BE2C (cell line): ENCODE measurements around the gene MATK.

Experiments
- DNase-seq: peaks from one replicate; pipeline ENCODE4 v3.0.0-alpha.2; 2020
- H3K27me3 ChIP-seq: fragments of 250-450 bp; sonication (Bioruptor Pico); 2 replicates; pipeline ENCODE4 v1.5.1; 2020; ENCODE audit warnings: mild to moderate bottlenecking
- H3K36me3 ChIP-seq: fragments of 250-450 bp; sonication (Bioruptor Pico); 2 replicates; pipeline ENCODE4 v1.5.1; 2020; ENCODE audit warnings: mild to moderate bottlenecking
- H3K4me1 ChIP-seq: fragments of 250-450 bp; sonication (Bioruptor Pico); 2 replicates; pipeline ENCODE4 v1.5.1; 2020
- H3K4me3 ChIP-seq: 2 replicates; pipeline ENCODE4 v1.5.1; 2011; ENCODE audit warnings: low read depth, low read length
- H3K9me3 ChIP-seq: fragments of 250-450 bp; sonication (Bioruptor Pico); 2 replicates; pipeline ENCODE4 v1.5.1; 2020
- TF ChIP-seq, protein P1 (sequence below): IDR thresholded peaks from 2 replicates; pipeline ENCODE4 v1.5.1; 2012; ENCODE audit warnings: mild to moderate bottlenecking, low read depth, low read length

MATK gene

DNA sequence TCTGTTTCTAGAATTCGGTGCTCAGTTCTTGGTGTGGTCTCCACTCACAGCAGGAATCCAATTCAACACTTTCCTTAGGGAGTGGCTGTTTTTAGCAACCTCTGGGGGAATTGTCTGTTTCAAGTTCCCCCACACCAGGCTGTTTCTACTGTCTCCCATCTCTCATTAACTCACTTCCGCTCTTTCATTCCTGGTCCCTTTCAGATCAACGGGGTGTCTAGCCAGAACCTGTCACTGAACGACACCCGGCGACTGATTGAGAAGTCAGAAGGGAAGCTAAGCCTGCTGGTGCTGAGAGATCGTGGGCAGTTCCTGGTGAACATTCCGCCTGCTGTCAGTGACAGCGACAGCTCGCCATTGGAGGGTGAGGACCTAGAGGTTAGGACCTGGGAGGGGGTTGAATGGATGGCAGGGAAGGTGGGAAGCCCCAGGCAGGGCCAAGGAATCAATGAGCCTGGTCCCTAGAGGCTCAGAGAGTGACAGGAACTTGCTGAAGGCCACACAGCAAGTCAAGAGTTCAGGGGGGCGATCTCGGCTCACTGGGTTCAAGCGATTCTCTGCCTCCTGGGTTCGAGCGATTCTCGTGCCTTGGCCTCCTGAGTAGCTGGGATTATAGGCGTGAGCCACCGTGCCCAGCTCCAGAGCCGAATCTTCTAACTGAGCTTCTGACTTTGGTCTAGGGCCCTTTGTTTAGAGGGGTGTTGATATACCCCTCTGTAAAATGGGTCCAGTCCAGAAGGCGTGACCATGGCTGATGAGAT, 52.5 kb downstream of the MATK start:
- no peaks in the 10 kb centered on the region for H3K36me3 ChIP-seq
- no peak overlapping the region for H3K4me3 ChIP-seq
- H3K27me3 ChIP-seq = peaks cover 34% of the 10 kb centered on the region
- DNase-seq = no peak
- TF ChIP-seq, protein P1, sequence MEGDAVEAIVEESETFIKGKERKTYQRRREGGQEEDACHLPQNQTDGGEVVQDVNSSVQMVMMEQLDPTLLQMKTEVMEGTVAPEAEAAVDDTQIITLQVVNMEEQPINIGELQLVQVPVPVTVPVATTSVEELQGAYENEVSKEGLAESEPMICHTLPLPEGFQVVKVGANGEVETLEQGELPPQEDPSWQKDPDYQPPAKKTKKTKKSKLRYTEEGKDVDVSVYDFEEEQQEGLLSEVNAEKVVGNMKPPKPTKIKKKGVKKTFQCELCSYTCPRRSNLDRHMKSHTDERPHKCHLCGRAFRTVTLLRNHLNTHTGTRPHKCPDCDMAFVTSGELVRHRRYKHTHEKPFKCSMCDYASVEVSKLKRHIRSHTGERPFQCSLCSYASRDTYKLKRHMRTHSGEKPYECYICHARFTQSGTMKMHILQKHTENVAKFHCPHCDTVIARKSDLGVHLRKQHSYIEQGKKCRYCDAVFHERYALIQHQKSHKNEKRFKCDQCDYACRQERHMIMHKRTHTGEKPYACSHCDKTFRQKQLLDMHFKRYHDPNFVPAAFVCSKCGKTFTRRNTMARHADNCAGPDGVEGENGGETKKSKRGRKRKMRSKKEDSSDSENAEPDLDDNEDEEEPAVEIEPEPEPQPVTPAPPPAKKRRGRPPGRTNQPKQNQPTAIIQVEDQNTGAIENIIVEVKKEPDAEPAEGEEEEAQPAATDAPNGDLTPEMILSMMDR = no peak
- no peaks in the 10 kb centered on the region; the same call in 1 of the 2 replicates for H3K9me3 ChIP-seq
- no peaks in the 10 kb centered on the region for H3K4me1 ChIP-seq

DNA sequence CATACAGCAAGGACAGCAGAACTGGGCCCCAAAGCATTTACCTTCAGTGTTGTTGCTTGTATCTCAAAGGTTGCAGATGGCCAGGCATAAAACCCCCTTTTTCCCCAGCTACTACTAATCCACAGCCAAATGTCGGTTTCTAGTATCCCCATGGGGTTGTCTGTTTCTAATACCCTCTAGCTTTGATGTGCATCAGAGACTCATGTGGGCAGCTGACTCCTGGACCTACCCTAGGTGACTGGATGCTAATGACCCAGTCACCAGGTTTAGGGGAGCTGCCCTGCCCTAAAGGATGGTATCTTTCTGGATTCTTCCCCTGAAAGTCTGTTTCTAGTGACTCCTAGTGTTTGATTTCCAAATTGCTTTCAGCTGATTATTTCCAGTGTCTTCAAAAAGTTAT, 54.1 kb downstream of the MATK start:
- Histone ChIP-seq H3K36me3 (no peaks in the 10 kb centered on the region), H3K9me3 (no peaks in the 10 kb centered on the region; the same call in 1 of the 2 replicates), H3K27me3 (peaks cover 34% of the 10 kb centered on the region), H3K4me3 (no peak overlapping the region), H3K4me1 (no peaks in the 10 kb centered on the region)
- no peak for DNase-seq
- TF ChIP-seq, protein P1 = no peak

DNA sequence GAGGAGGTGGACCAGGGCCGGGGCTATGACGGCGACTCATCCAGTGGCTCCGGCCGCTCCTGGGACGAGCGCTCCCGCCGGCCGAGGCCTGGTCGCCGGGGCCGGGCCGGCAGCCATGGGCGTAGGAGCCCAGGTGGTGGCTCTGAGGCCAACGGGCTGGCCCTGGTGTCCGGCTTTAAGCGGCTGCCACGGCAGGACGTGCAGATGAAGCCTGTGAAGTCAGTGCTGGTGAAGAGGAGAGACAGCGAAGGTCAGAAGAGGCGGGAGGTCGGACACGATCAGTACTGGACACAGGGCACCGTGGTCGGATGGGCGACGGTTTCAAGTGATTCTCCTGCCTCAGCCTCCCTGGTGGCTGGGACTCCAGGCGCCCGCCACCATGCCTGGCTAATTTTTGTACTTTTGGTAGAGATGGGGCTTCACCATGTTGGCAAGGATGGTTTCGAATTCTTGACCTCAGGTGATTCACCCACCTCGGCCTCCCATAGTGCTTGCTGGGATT, 55.7 kb downstream of the MATK start:
- no peak for DNase-seq
- Histone ChIP-seq H3K36me3 (no peaks in the 10 kb centered on the region), H3K4me3 (no peak overlapping the region), H3K9me3 (no peaks in the 10 kb centered on the region), H3K4me1 (no peaks in the 10 kb centered on the region), H3K27me3 (peaks cover 23% of the 10 kb centered on the region)
- TF ChIP-seq, protein P1 = no peak
